ENCODE results near the gene TPSG1.

GRCh38 chr16:1178295-1178910 is 46.7 kb downstream of the TPSG1 start:
- no peak for TF ChIP-seq CSRNP3 (CRISPR knock-in tag; IDR thresholded peaks at IDR 0.05)
- TF ChIP-seq RARB (CRISPR knock-in tag; IDR thresholded peaks at IDR 0.05), result no peak
- no peak for TF ChIP-seq ZFP3 (CRISPR knock-in tag; IDR thresholded peaks at IDR 0.05)
- no peak for TF ChIP-seq ZFP30 (CRISPR knock-in tag; IDR thresholded peaks at IDR 0.05)
- TF ChIP-seq PATZ1 (CRISPR knock-in tag; IDR thresholded peaks at IDR 0.05; ENCODE audit: borderline replicate concordance), result no peak
- no peak for TF ChIP-seq OSR1 (CRISPR knock-in tag; IDR thresholded peaks at IDR 0.05)
- no peak for TF ChIP-seq GLIS3 (CRISPR knock-in tag; IDR thresholded peaks at IDR 0.05)
- TF ChIP-seq ZNF70 (CRISPR knock-in tag; IDR thresholded peaks at IDR 0.05), result no peak
- no peak for TF ChIP-seq PPARA (CRISPR knock-in tag; IDR thresholded peaks at IDR 0.05; ENCODE audit: borderline replicate concordance)
- no peak for TF ChIP-seq ZNF8 (CRISPR knock-in tag; IDR thresholded peaks at IDR 0.05)
- TF ChIP-seq ZNF565 (CRISPR knock-in tag; conservative IDR thresholded peaks at IDR 0.05; ENCODE audit: low read depth), result no peak
- TF ChIP-seq ARNTL (CRISPR knock-in tag; IDR thresholded peaks at IDR 0.05; ENCODE audit: borderline replicate concordance, low read depth), result no peak
- TF ChIP-seq CREB5 (CRISPR knock-in tag; IDR thresholded peaks at IDR 0.05; ENCODE audit: low read depth), result no peak
- no peak for TF ChIP-seq TSHZ2 (CRISPR knock-in tag; IDR thresholded peaks at IDR 0.05)

All from SK-N-SH treated with all-trans-retinoic acid at 6 μM for 48 hours (cell line).